Spleen (tissue), 11 donors: ENCODE measurements around the gene SFMBT1. TPM values are rescaled to one million over a fixed set of nuclear protein-coding genes. Genes with fewer than 3 reads are reported as not detected.

Experiments used
- DNase-seq: peaks from one replicate; pipeline ENCODE4 v3.0.0-alpha.2; 2020
- H3K27ac ChIP-seq, 8 donors: fragments of 200-600 bp; sonication (generic) in 7 of 8; 1 replicate in 4 of 8; 2 replicates in 4 of 8; pipeline versions ENCODE4 v1.5.0 to v1.8.0; 2016 to 2021; ENCODE audit warnings: inconsistent platforms in 4 of 8, mild to moderate bottlenecking in 4 of 8, moderate library complexity in 1 of 8
- H3K27me3 ChIP-seq, 7 donors: fragments of 200-600 bp; sonication (generic) in 6 of 7; replicated peaks in 1 of 7; 1 replicate in 4 of 7; 2 replicates in 3 of 7; pipeline versions ENCODE4 v1.5.0 to v1.8.0; 2016 to 2021; ENCODE audit warnings: inconsistent platforms in 3 of 7, mild to moderate bottlenecking in 1 of 7
- H3K36me3 ChIP-seq, 6 donors: fragments of 200-600 bp; sonication (generic) in 5 of 6; 1 replicate in 4 of 6; 2 replicates in 2 of 6; pipeline versions ENCODE4 v1.5.0 to v1.8.0; 2016 to 2021; ENCODE audit warnings: inconsistent platforms in 2 of 6
- H3K4me1 ChIP-seq, 6 donors: fragments of 200-600 bp; sonication (generic) in 5 of 6; 1 replicate in 3 of 6; 2 replicates in 3 of 6; pipeline versions ENCODE4 v1.5.0 to v1.8.0; 2016 to 2021; ENCODE audit warnings: inconsistent platforms in 3 of 6
- H3K4me3 ChIP-seq, 8 donors: fragments of 200-600 bp; sonication (generic) in 7 of 8; 1 replicate in 4 of 8; 2 replicates in 4 of 8; pipeline versions ENCODE4 v1.5.0 to v1.8.0; 2016 to 2021; ENCODE audit warnings: inconsistent platforms in 4 of 8, mild to moderate bottlenecking in 4 of 8, moderate library complexity in 2 of 8
- H3K9me3 ChIP-seq, 8 donors: fragments of 200-600 bp; sonication (generic) in 7 of 8; 1 replicate in 4 of 8; 2 replicates in 4 of 8; pipeline versions ENCODE4 v1.5.0 to v1.8.0; 2016 to 2021; ENCODE audit warnings: inconsistent platforms in 4 of 8
- CTCF ChIP-seq, 11 experiments: fragments of 200-600 bp in 7 of 11; fragments of 450-650 bp in 4 of 11; sonication (generic) in 4 of 11; IDR thresholded peaks in 8 of 11; conservative IDR thresholded peaks in 3 of 11; 1 replicate in 7 of 11; 2 replicates in 4 of 11; pipeline versions ENCODE4 v1.4.0 to v1.8.0; 2016 to 2021; ENCODE audit warnings: antibody characterized with exemption in 11 of 11, inconsistent platforms in 4 of 11, mild to moderate bottlenecking in 1 of 11
- POLR2A ChIP-seq, 3 donors: fragments of 450-650 bp; IDR thresholded peaks; one replicate each; pipeline ENCODE4 v1.5.1; 2017; ENCODE audit warnings: antibody characterized with exemption in 3 of 3, mild to moderate bottlenecking in 1 of 3
- POLR2AphosphoS5 ChIP-seq, 3 donors: sonication (generic); formaldehyde crosslinking; IDR thresholded peaks; one replicate each; pipeline ENCODE4 v1.5.1; 2017; ENCODE audit warnings: antibody characterized with exemption in 3 of 3
- WGBS, 5 donors: extraction: QIAGEN DNeasy Blood & Tissue Kit in 3 of 5; methylation state at CpG; one replicate each; pipeline versions ENCODE4 v1.1.5 to v1.1.7; 2013 to 2018; 5-methylcytosine and 5-hydroxymethylcytosine counted together
- intact Hi-C: fragments of 100-400 bp; cut with DNase I; formaldehyde crosslinking; loops from one replicate; pipeline ENCODE4 v1.15.0; 2023; ENCODE audit warnings: low total_unique reads
- polyA plus RNA-seq, 3 donors: library from polyadenylated mRNA; stranded (reverse); fragments of 200-250 nt; gene quantifications; one replicate each; pipeline ENCODE4 v1.2.1, GENCODE V29; 2013
- total RNA-seq, 7 donors: library from RNA; depleted of rRNA in 3 of 7; stranded (reverse); fragments of >200 nt in 3 of 7; fragmentation: NEBNext Ultra II Directional in 4 of 7; extraction: Animal tissue kit (Norgen Biotek cat#: 25700) in 4 of 7; gene quantifications; one replicate each; pipeline versions ENCODE4 v1.1.0 to v1.2.1, GENCODE V29; 2016 to 2021
- donor health status: healthy with polysubstance abuse.
- donor health status: DM: no; HTN: no; CAD: no; lungs with moderate emphysema.
- donor health status: DM: no; HTN: no; CAD: no.
- donor health status: Bipolar disorder and iron deficiency.
- donor health status: healthy.
- donor health status: DM: no; HTN: no; CAD: no.
- donor health status: DM: yes; HTN: yes; CAD: no.

The SFMBT1 gene
- total and polyA plus RNA-seq, 10 donors: 3.0 to 24.9 (median 12.3) TPM

DNA sequence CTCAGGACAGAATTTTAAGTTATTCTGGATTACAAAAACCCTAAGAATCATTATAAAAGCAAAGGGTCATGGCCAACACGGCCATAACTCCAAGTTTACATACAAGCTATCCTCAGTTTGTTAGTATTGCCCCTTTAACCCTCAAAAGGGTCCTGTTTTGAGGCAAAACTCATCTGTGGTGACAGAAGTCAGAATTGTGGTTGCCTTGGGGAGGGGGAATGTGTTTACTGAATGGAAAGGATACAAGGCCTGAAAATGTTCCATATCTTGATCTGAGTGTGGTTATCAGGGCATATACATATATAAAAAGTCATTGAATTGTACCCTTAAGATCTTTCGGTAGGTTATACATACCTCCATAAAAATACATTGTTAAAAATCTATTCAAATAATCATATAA is 2.1 kb downstream of the SFMBT1 start:
- TF ChIP-seq CTCF (IDR thresholded peaks at IDR 0.05 in 8 of 11, conservative IDR thresholded peaks at IDR 0.05 in 3 of 11) (no peak), POLR2AphosphoS5 (IDR thresholded peaks at IDR 0.05) (no peak), POLR2A (IDR thresholded peaks at IDR 0.05) (no peak)
- WGBS, 5 donors: 92 to 95% (median 94%) methylated on average over 2 of the region's 2 CpGs
- peaks cover 3 to 73% (median 37%) of the 10 kb centered on the region in 6 donors for H3K4me1 ChIP-seq
- no peaks in the 10 kb centered on the region for H3K9me3 ChIP-seq
- no peaks in the 10 kb centered on the region for H3K36me3 ChIP-seq
- DNase-seq: no peak
- peak overlapping the region in 5 of 8 donors; percentile 82 to 93 (median 90) for H3K27ac ChIP-seq
- intact Hi-C loops: no loop called here
- H3K27me3 ChIP-seq: peaks cover 0 to 34% (median 3%) of the 10 kb centered on the region in 7 donors
- H3K4me3 ChIP-seq: peak overlapping the region in 1 of 8 donors; percentile 92

DNA sequence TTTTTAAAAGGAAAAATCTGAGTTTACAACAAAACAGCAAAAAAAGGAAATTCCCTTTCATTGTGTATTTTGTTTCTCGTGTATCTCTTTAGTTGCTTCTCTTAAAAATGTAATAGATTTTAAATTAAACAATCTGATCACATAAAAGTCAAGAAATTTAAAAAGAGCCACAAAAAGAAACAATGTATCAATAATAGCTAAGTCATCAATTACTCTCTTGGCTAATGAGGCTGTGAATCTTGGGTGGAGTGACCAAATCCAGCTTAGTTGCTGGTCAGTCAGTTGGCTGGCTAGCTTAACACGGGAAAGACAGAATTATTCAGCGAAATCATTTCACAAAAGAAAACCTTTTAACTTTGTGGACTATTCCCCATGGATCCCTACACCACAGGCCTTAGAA is 3.2 kb downstream of the SFMBT1 start:
- WGBS, 5 donors: 90 to 95% (median 92%) methylated on average over 3 of the region's 3 CpGs
- TF ChIP-seq POLR2AphosphoS5 (IDR thresholded peaks at IDR 0.05) (no peak), POLR2A (IDR thresholded peaks at IDR 0.05) (no peak), CTCF (IDR thresholded peaks at IDR 0.05 in 8 of 11, conservative IDR thresholded peaks at IDR 0.05 in 3 of 11) (no peak)
- Histone ChIP-seq H3K4me1 (peaks cover 3 to 73% (median 37%) of the 10 kb centered on the region in 6 donors), H3K27ac (no peak overlapping the region), H3K36me3 (no peaks in the 10 kb centered on the region), H3K27me3 (peaks cover 0 to 34% (median 3%) of the 10 kb centered on the region in 7 donors), H3K9me3 (no peaks in the 10 kb centered on the region), H3K4me3 (no peak overlapping the region)
- DNase-seq: no peak
- intact Hi-C loops: no loop called here

DNA sequence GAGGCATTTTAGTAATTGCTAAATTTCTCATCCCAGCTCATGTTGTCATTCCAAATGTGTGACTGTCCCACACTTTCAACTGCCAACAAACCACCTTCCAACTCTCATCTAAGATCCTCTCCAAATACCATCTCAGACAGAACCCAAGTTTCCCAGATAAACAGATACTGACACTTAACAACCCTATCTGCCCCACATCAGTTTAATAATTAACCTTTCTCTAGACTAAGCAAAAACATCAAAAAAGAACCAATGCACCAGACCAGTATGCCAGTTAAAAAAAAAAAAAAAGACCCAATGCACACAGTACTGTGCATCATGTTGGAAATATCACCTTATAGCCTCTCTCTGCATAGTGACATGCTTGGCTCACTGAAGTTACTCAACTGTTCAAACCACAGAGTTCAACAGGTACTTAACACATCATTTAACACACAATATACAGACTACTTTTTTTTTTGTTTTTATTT is 5.5 kb downstream of the SFMBT1 start:
- no peaks in the 10 kb centered on the region for H3K9me3 ChIP-seq

DNA sequence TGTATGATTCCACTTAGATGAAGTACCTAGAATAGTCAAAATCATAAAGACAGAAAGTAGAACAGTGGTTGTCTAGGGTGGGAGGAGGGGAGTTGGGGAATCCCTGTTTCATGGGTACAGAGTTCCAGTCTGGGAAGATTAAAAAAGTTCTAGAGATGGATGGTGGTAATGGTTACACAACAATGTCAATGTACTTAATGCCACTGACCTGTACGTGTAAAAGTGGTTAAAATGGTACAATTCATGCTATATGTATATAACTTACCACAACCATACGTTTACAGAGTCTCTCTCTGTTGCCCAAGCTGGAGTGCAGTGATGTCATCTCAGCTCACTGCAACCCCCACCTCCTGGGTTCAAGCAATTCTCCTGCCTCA is 6.5 kb downstream of the SFMBT1 start:
- no peak overlapping the region for H3K4me3 ChIP-seq
- H3K9me3 ChIP-seq: no peaks in the 10 kb centered on the region
- no peaks in the 10 kb centered on the region for H3K36me3 ChIP-seq
- H3K4me1 ChIP-seq: peaks cover 3 to 68% (median 32%) of the 10 kb centered on the region in 6 donors
- TF ChIP-seq CTCF (IDR thresholded peaks at IDR 0.05 in 8 of 11, conservative IDR thresholded peaks at IDR 0.05 in 3 of 11) (no peak), POLR2A (IDR thresholded peaks at IDR 0.05) (no peak)
- no peak overlapping the region for H3K27ac ChIP-seq
- peaks cover 0 to 20% (median 0%) of the 10 kb centered on the region in 7 donors for H3K27me3 ChIP-seq
- WGBS, 5 donors: 60 to 91% (median 77%) methylated on average over 2 of the region's 2 CpGs
- DNase-seq: no peak
- intact Hi-C loops: no loop called here

More for the DNA sequence above, 5.5 kb downstream of the SFMBT1 start:
- no peaks in the 10 kb centered on the region for H3K36me3 ChIP-seq
- no peak overlapping the region for H3K27ac ChIP-seq
- H3K27me3 ChIP-seq: peaks cover 0 to 21% (median 0%) of the 10 kb centered on the region in 7 donors
- H3K4me3 ChIP-seq: no peak overlapping the region
- peaks cover 3 to 72% (median 36%) of the 10 kb centered on the region in 6 donors for H3K4me1 ChIP-seq
- DNase-seq: no peak
- TF ChIP-seq CTCF (IDR thresholded peaks at IDR 0.05 in 8 of 11, conservative IDR thresholded peaks at IDR 0.05 in 3 of 11) (no peak), POLR2AphosphoS5 (IDR thresholded peaks at IDR 0.05) (no peak), POLR2A (IDR thresholded peaks at IDR 0.05) (no peak)
- intact Hi-C loops: no loop called here
